Duodenal mucosa (tissue), 2 donors: Measurements from ENCODE around the gene STX12.
"Not testable (repeated sequence)": the region's sequence is repeated elsewhere in the genome, so short reads cannot be mapped to it uniquely, and the experiment has no call there.

Experiments used
- H3K27ac ChIP-seq: one replicate; pipeline ENCODE4 v1.7.0; 2013; ENCODE audit warnings: low read depth, low read length
- H3K27me3 ChIP-seq, 2 donors: one replicate each; pipeline ENCODE4 v1.7.0; 2013; ENCODE audit warnings: low read length in 2 of 2, control low read depth in 1 of 2; ENCODE audit not compliant: insufficient read depth in 2 of 2, control insufficient read depth in 1 of 2
- H3K36me3 ChIP-seq, 2 donors: one replicate each; pipeline ENCODE4 v1.7.0; 2013; ENCODE audit warnings: low read length in 2 of 2, control low read depth in 1 of 2; ENCODE audit not compliant: insufficient read depth in 2 of 2, control insufficient read depth in 1 of 2
- H3K4me1 ChIP-seq, 2 donors: one replicate each; pipeline ENCODE4 v1.7.0; 2013; ENCODE audit warnings: low read length in 2 of 2, control low read depth in 1 of 2; ENCODE audit not compliant: insufficient read depth in 2 of 2, control insufficient read depth in 1 of 2
- H3K4me3 ChIP-seq, 2 donors: one replicate each; pipeline ENCODE4 v1.7.0; 2013; ENCODE audit warnings: low read length in 2 of 2, low read depth in 1 of 2
- H3K9ac ChIP-seq, 2 donors: one replicate each; pipeline ENCODE4 v1.7.0; 2013; ENCODE audit warnings: low read length in 2 of 2, low read depth in 1 of 2
- H3K9me3 ChIP-seq, 2 donors: one replicate each; pipeline ENCODE4 v1.7.0; 2013; ENCODE audit warnings: low read length in 2 of 2, control low read depth in 1 of 2; ENCODE audit not compliant: control insufficient read depth in 1 of 2

Gene STX12

DNA sequence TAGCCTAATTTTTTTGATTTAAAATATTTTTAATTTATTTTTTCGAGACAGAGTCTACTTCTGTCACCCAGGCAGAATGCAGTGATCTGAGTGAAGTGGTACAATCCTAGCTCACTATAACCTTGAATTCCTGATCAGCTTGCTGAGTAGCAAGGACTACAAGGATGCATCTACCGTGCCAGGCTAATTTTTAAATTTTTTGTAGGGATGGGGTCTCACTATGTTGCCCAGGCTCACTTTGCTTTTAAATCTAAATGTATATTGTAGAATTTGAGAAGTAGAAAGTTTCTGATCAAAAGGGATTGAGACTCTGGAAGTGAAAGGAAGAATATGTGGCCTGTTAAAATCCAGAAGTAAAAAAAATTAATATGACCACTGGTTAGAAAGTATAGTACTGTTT, 1.6 kb downstream of the STX12 start:
- H3K4me3 ChIP-seq, result peak overlapping the region in 1 of 2 donors; percentile 97
- no peaks in the 10 kb centered on the region for H3K9me3 ChIP-seq
- H3K4me1 ChIP-seq, result peaks cover 4 to 27% of the 10 kb centered on the region in 2 donors
- H3K27me3 ChIP-seq, result no peaks in the 10 kb centered on the region
- H3K27ac ChIP-seq, result no peak overlapping the region
- peak overlapping the region; percentile 99 for H3K9ac ChIP-seq
- H3K36me3 ChIP-seq, result no peaks in the 10 kb centered on the region

DNA sequence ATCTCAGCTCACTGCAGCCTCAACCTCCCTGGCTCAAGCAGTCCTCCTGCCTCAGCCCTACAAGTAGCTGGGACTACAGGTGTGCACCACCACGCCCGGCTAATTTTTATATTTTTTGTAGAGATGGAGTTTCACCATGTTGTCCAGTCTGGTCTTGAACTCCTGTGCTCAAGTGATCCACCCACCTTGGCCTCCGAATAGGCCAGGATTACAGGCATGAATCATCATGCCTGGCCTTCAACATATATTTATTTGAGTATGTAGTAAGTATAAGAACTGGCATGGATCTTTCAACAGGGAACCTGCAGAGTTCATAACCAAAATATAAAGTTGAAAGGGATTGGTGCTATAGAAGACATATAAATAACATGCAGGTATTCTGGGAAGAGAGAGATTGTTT, 2.3 kb downstream of the STX12 start:
- peaks cover 4 to 27% of the 10 kb centered on the region in 2 donors for H3K4me1 ChIP-seq
- not testable (repeated sequence) for H3K9me3 ChIP-seq, H3K27ac ChIP-seq, H3K27me3 ChIP-seq, H3K36me3 ChIP-seq, H3K4me3 ChIP-seq, H3K9ac ChIP-seq

DNA sequence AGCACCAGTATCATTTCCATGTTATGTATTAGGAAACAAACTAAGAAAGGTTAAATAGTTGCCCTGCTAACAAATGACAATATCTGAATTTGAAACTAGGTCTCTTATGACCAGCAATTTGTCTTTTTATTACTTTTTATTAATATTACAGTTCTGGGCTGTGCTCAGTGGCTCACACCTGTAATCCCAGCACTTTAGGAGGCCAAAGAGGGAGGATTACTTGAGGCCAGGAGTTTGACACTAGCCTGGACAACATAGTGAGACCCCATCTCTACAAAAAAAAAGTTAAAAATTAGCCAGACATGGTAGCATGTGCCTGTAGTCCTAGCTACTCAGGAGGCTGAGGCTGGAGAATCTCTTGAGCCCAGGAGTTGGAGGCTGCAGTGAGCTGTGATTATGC, 3.3 kb downstream of the STX12 start:
- H3K9me3 ChIP-seq, H3K4me3 ChIP-seq, H3K27me3 ChIP-seq, H3K27ac ChIP-seq, H3K9ac ChIP-seq, H3K36me3 ChIP-seq: not testable (repeated sequence)
- peaks cover 4 to 27% of the 10 kb centered on the region in 2 donors for H3K4me1 ChIP-seq

DNA sequence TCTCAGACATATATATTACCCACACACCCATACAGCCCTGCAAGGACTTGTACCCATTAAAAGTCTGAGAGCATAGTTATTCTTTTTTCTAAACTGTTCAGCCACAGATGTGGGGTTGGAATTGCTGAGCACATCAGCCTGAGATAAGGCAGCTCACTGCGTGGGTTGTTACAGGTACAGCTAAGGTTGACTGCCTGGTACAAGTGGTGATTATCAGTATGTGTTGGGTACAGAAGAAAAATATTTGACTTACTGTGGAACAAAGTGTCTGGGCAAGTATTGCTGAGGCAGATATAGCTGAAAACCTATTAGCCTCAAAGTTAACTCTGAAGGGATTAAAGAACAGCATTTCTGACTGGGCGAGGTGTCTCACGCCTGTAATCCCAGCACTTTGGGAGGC, 5.0 kb downstream of the STX12 start:
- no peak overlapping the region for H3K27ac ChIP-seq
- H3K36me3 ChIP-seq, result no peaks in the 10 kb centered on the region
- H3K27me3 ChIP-seq, result no peaks in the 10 kb centered on the region
- H3K4me3 ChIP-seq, result no peak overlapping the region
- peaks cover 6 to 27% of the 10 kb centered on the region in 2 donors for H3K4me1 ChIP-seq
- no peaks in the 10 kb centered on the region for H3K9me3 ChIP-seq
- H3K9ac ChIP-seq, result no peak overlapping the region

DNA sequence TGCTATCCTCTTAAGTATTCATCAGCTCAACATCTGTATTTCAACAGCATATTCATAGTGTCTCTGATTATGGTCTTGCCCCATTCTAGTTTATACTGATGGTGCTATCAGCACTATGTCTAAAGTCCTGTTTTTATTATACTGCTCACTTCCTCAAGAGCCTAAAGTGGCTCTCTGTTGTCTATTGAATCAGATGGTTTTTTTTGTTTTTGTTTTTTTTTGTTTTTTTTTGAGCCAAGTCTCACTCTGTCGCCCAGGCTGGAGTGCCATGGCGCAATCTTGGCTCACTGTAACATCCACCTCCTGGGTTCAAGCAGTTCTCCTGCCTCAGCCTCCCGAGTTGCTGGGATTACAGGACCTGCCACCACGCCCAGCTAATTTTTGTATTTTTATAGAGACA, 6.1 kb downstream of the STX12 start:
- Histone ChIP-seq H3K9ac (no peak overlapping the region), H3K36me3 (no peaks in the 10 kb centered on the region), H3K27me3 (no peaks in the 10 kb centered on the region), H3K4me1 (peaks cover 13 to 21% of the 10 kb centered on the region in 2 donors), H3K27ac (no peak overlapping the region), H3K9me3 (no peaks in the 10 kb centered on the region), H3K4me3 (no peak overlapping the region)

DNA sequence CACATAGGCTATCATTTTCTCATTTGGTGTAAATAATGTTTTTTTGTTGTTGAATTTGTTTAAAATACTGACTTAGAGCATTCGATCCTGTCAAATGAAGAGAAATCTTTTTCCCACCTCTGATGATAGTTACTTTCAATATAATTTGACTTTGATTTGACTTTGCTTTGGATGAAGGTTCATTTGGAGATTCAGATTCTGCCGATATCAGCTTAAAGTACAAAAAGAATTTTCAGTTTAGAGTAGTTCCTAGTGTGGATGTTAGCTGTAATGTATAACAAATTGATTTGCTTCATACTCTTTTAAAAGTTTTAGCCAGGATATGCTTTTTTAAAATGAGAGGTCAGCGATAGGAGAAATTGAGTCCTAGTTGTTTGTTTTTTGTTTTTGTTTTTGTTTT, 9.9 kb downstream of the STX12 start:
- Histone ChIP-seq H3K27me3 (no peaks in the 10 kb centered on the region), H3K36me3 (no peaks in the 10 kb centered on the region), H3K9me3 (no peaks in the 10 kb centered on the region), H3K4me1 (peaks cover 29 to 31% of the 10 kb centered on the region in 2 donors), H3K9ac (no peak overlapping the region), H3K27ac (no peak overlapping the region), H3K4me3 (no peak overlapping the region)

DNA sequence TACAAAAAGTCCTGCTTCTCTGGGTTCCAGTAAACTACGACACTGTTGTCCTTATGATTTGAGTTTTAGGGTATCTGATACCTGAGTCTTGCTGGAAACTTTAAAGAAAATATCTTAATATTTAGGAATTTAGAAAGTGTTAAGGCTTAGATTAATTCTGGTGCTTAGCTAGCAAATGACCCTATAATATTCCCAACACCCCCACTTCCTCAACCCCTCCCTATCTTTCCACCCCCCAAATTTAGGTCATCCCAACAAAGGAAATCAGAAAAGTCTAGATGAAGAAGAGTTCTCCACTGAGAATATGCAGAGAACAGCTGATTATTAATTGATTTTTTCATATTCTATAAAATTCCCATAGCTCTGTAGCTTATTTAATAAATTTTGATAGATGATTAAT, 11.7 kb downstream of the STX12 start:
- Histone ChIP-seq H3K27ac (no peak overlapping the region), H3K4me1 (peaks cover 26 to 44% of the 10 kb centered on the region in 2 donors), H3K36me3 (peaks cover 0 to 3% of the 10 kb centered on the region in 2 donors), H3K4me3 (no peak overlapping the region), H3K9ac (no peak overlapping the region), H3K9me3 (no peaks in the 10 kb centered on the region), H3K27me3 (no peaks in the 10 kb centered on the region)

DNA sequence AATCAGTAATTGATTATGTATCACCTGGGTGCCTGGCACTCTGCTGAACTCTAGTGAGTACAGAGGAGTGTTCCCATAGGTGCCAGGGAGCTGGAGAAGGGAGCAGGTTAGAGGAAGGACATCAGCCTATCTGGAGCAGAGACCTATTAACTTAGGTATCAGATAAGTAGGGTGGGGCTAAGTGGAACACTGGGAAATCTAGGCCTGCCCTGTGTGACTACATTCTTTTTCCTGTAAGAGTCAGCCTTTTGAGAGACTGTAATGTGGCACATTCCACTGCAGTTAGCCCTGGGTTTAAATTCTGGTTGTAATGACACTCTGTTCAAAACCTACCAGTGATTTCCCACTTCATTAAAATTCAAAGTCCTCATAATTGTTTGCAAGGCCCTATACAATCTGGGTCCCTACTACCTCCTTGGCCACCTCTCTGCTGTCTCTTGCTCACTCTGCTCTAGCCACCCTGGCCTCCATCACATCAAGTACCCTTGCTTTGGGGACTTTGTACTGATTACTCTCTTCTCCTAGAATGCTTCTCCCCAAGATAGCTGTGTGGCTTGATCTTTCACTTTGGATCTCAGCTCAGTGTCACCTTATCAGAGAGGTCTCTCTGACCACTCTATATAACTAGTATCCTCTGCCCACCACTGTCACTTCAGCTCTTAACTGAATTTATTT, 12.9 kb downstream of the STX12 start:
- no peaks in the 10 kb centered on the region for H3K27me3 ChIP-seq
- H3K9me3 ChIP-seq, result no peaks in the 10 kb centered on the region
- H3K27ac ChIP-seq, result peak overlapping the region; percentile 23
- H3K36me3 ChIP-seq, result peaks cover 0 to 11% of the 10 kb centered on the region in 2 donors
- peaks cover 30 to 47% of the 10 kb centered on the region in 2 donors for H3K4me1 ChIP-seq
- no peak overlapping the region for H3K4me3 ChIP-seq
- H3K9ac ChIP-seq, result peak overlapping the region in 1 of 2 donors; percentile 3

DNA sequence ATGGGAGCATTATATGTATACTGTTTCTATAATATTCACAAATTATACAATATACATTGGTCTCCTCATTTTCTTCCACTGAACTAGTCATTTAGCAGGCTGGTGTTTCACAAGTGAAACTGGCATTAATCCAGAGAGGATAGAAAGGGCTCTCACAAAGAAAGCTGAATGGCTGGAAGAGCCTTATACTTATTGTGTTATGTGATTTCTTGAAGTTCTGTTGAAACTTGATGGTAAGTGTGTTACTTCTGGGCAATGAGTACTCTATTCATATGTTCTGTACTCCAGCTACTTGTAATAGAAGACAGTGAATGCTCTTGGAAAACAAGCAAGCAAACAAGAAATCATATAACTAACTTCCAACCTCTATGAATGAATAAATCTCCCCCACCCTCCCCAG, 14.9 kb downstream of the STX12 start:
- Histone ChIP-seq H3K4me3 (no peak overlapping the region), H3K36me3 (peaks cover 0 to 15% of the 10 kb centered on the region in 2 donors), H3K4me1 (peaks cover 30 to 47% of the 10 kb centered on the region in 2 donors), H3K9ac (no peak overlapping the region), H3K9me3 (no peaks in the 10 kb centered on the region), H3K27ac (no peak overlapping the region), H3K27me3 (no peaks in the 10 kb centered on the region)

DNA sequence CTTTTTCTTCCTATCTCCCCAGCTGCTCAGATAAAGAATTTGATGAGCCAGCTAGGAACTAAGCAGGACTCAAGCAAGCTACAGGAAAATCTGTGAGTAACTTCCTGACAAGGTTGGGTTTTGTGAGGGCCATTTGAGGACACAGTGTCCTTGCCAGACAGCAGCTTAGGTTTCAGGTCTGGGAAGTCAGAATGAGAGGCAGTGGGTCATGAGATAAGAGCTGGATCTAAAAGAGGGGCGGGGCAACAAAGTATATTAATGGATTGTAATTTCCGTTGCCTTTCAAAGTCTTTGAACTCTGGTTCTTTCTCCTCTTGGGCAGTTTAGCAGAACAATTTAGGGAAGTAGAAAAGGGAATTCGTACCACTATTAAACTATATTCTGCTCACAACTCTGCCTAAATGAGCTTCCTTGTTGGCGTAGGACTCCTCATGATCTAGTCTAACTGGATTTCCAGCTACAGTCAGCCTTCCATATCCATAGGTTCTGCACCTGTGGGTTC, 16.6 kb downstream of the STX12 start:
- Histone ChIP-seq H3K9ac (no peak overlapping the region), H3K9me3 (no peaks in the 10 kb centered on the region), H3K36me3 (peaks cover 0 to 30% of the 10 kb centered on the region in 2 donors), H3K27ac (no peak overlapping the region), H3K4me3 (no peak overlapping the region), H3K4me1 (peaks cover 30 to 38% of the 10 kb centered on the region in 2 donors), H3K27me3 (no peaks in the 10 kb centered on the region)
